ENCODE measurements around the gene GAD1.

GAD1 gene

DNA sequence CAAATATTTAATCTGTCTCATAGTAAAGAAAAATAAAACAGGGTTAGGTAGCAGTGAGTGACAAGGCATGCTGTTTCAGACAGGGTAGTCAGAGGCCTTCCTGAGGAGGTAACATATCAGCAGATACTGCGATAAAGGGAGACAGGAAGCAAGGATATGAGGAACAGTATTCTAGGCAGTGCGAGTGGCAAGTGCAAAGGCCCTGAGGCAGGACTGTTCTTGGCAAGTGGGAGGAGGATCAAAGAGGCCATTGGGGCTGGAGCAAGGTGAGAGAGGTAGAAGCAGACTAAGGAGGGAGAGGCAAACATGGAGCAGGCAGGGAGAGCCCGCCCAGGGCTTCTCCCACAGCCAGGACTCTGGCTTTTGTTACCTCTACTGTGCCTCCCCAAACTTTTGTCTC lies 33.6 kb downstream of the GAD1 start:
- Histone ChIP-seq H3K27me3 (ENCODE audit: control insufficient read depth, insufficient read depth, low read length) (no peaks in the 10 kb centered on the region), H3K4me3 (ENCODE audit: low read depth, low read length) (no peak overlapping the region), H3K27ac (ENCODE audit: low read depth, low read length) (no peak overlapping the region), H3K4me1 (ENCODE audit: control insufficient read depth, insufficient read depth, low read length) (no peaks in the 10 kb centered on the region), H3K9me3 (ENCODE audit: control insufficient read depth, insufficient read depth, low read length) (no peaks in the 10 kb centered on the region), H3K36me3 (ENCODE audit: control insufficient read depth, insufficient read depth, low read length) (no peaks in the 10 kb centered on the region), H3K9ac (ENCODE audit: low read depth, low read length) (no peak overlapping the region)

- H3K9ac ChIP-seq (ENCODE audit: low read depth, low read length): no peak overlapping the region
- no peaks in the 10 kb centered on the region for H3K27me3 ChIP-seq (ENCODE audit: control insufficient read depth, insufficient read depth, low read length)
- H3K4me3 ChIP-seq (ENCODE audit: low read depth, low read length): no peak overlapping the region
- H3K27ac ChIP-seq (ENCODE audit: low read depth, low read length): no peak overlapping the region
- no peaks in the 10 kb centered on the region for H3K36me3 ChIP-seq (ENCODE audit: control insufficient read depth, insufficient read depth, low read length)
- no peaks in the 10 kb centered on the region for H3K4me1 ChIP-seq (ENCODE audit: control insufficient read depth, insufficient read depth, low read length)
- H3K9me3 ChIP-seq (ENCODE audit: control insufficient read depth, insufficient read depth, low read length): no peaks in the 10 kb centered on the region
Observed at GRCh38 chr2:170851635-170852034, 34.9 kb downstream of the GAD1 start.

DNA sequence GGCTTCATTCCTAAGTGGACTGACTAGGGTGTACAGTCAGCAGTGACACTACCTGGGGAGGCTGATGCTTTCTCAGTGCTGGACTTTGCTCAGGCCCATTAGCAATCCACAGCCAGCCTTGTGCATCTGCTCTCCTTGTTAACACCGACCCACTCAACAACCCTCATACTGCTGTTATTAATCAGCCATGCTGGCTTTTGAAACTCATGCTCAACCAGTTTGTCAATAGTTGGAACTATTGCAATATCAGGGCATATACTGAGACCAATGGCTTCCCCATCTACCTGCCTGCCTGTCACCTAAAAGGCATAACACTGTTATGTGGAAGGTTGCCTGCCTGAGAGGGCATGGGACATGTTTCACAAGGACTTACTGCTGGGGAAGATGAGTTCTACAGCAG lies 39.4 kb downstream of the GAD1 start:
- no peaks in the 10 kb centered on the region for H3K36me3 ChIP-seq (ENCODE audit: control insufficient read depth, insufficient read depth, low read length)
- H3K4me3 ChIP-seq (ENCODE audit: low read depth, low read length): no peak overlapping the region
- H3K27me3 ChIP-seq (ENCODE audit: control insufficient read depth, insufficient read depth, low read length): no peaks in the 10 kb centered on the region
- H3K27ac ChIP-seq (ENCODE audit: low read depth, low read length): no peak overlapping the region
- H3K9me3 ChIP-seq (ENCODE audit: control insufficient read depth, insufficient read depth, low read length): no peaks in the 10 kb centered on the region
- H3K4me1 ChIP-seq (ENCODE audit: control insufficient read depth, insufficient read depth, low read length): no peaks in the 10 kb centered on the region
- H3K9ac ChIP-seq (ENCODE audit: low read depth, low read length): no peak overlapping the region

- no peaks in the 10 kb centered on the region for H3K27me3 ChIP-seq (ENCODE audit: control insufficient read depth, insufficient read depth, low read length)
- H3K9ac ChIP-seq (ENCODE audit: low read depth, low read length): no peak overlapping the region
- H3K27ac ChIP-seq (ENCODE audit: low read depth, low read length): no peak overlapping the region
- H3K4me1 ChIP-seq (ENCODE audit: control insufficient read depth, insufficient read depth, low read length): no peaks in the 10 kb centered on the region
- H3K36me3 ChIP-seq (ENCODE audit: control insufficient read depth, insufficient read depth, low read length): no peaks in the 10 kb centered on the region
- H3K4me3 ChIP-seq (ENCODE audit: low read depth, low read length): no peak overlapping the region
- no peaks in the 10 kb centered on the region for H3K9me3 ChIP-seq (ENCODE audit: control insufficient read depth, insufficient read depth, low read length)
Observed at GRCh38 chr2:170862286-170862902, 45.7 kb downstream of the GAD1 start.

DNA sequence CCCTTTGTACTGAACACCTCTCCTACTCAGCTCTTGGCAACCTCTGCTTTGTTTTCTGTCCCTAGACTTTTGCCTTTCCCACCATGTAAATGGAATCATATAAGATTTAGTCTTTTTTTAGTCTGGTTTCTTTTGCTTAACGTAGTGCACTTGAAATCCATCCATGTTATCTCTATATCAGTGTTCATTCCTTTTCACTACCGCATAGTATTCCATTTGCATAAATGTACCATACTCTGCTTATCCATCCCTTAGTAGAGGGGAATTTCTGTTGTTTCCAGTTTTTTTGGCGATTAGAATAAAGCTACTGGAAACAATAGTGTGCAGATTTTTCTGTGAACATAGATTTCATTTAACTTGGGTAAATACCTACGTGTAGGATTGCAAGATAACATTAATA lies 46.4 kb downstream of the GAD1 start:
- no peak overlapping the region for H3K9ac ChIP-seq (ENCODE audit: low read depth, low read length)
- no peaks in the 10 kb centered on the region for H3K36me3 ChIP-seq (ENCODE audit: control insufficient read depth, insufficient read depth, low read length)
- H3K27me3 ChIP-seq (ENCODE audit: control insufficient read depth, insufficient read depth, low read length): no peaks in the 10 kb centered on the region
- H3K9me3 ChIP-seq (ENCODE audit: control insufficient read depth, insufficient read depth, low read length): no peaks in the 10 kb centered on the region
- H3K4me3 ChIP-seq (ENCODE audit: low read depth, low read length): no peak overlapping the region
- no peak overlapping the region for H3K27ac ChIP-seq (ENCODE audit: low read depth, low read length)
- H3K4me1 ChIP-seq (ENCODE audit: control insufficient read depth, insufficient read depth, low read length): no peaks in the 10 kb centered on the region

- Histone ChIP-seq H3K4me3 (ENCODE audit: low read depth, low read length) (no peak overlapping the region), H3K4me1 (ENCODE audit: control insufficient read depth, insufficient read depth, low read length) (peaks cover 5% of the 10 kb centered on the region), H3K9ac (ENCODE audit: low read depth, low read length) (no peak overlapping the region), H3K27ac (ENCODE audit: low read depth, low read length) (no peak overlapping the region), H3K27me3 (ENCODE audit: control insufficient read depth, insufficient read depth, low read length) (no peaks in the 10 kb centered on the region), H3K36me3 (ENCODE audit: control insufficient read depth, insufficient read depth, low read length) (no peaks in the 10 kb centered on the region), H3K9me3 (ENCODE audit: control insufficient read depth, insufficient read depth, low read length) (no peaks in the 10 kb centered on the region)
Observed at GRCh38 chr2:170869036-170869435, 52.3 kb downstream of the GAD1 start.

DNA sequence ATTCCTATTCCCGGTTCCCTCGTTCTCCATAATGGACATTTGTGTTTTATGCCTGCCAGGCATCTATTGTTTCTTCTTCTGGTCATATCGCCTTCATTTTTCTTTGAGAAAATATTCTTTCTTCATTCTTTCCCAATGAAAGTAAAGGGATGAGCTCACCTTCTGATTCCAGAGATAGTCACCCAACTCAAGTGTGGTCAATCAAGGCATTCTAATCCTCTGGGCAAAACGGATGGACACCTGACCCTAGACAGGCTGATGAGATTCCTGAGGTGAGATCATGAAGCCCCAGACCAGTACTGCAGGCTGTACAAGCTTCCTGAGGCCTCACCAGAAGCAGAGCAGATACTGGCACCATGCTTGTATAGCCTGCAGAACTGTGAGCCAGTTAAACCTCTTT lies 52.8 kb downstream of the GAD1 start:
- no peak overlapping the region for H3K9ac ChIP-seq (ENCODE audit: low read depth, low read length)
- no peak overlapping the region for H3K27ac ChIP-seq (ENCODE audit: low read depth, low read length)
- no peaks in the 10 kb centered on the region for H3K36me3 ChIP-seq (ENCODE audit: control insufficient read depth, insufficient read depth, low read length)

DNA sequence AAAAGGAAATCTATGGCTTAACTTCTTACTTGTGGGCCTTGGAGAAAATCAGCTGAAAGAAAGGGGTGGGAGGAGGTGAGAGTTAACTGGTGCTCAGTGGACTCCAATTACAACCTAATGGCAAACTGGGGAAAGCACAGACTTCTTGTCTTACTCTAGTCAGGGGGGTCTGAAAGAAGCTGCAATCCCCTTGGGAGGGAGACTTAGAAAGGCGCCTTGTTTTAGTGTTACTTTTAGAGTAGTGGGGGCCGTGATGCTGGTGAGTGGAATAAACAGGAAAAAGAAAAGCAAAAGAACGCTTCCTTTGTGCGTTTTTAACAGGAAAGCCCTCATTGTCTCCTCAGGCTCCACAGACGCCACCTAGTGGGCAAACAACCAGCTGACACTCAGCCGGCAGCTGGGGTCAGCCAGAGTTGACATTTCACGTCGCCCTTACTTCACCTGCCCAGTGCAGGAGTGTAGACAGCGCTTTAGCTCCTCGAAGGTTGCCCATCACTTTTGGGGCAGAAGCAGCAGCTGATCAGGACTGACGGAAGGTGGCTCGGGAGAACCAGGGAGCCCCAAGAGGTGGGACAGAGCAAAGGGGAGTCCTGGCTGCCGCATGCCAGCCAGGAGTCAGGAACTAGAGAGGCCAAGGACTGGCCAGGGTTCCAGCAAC lies 56.5 kb downstream of the GAD1 start:
- Histone ChIP-seq H3K9ac (ENCODE audit: low read depth, low read length) (peak overlapping the region; percentile 66; the same call in 1 of the 2 replicates), H3K36me3 (ENCODE audit: control insufficient read depth, insufficient read depth, low read length) (no peaks in the 10 kb centered on the region), H3K9me3 (ENCODE audit: control insufficient read depth, insufficient read depth, low read length) (no peaks in the 10 kb centered on the region), H3K4me3 (ENCODE audit: low read depth, low read length) (peak overlapping the region; percentile 33; the same call in 1 of the 2 replicates), H3K27me3 (ENCODE audit: control insufficient read depth, insufficient read depth, low read length) (no peaks in the 10 kb centered on the region), H3K4me1 (ENCODE audit: control insufficient read depth, insufficient read depth, low read length) (peaks cover 5% of the 10 kb centered on the region), H3K27ac (ENCODE audit: low read depth, low read length) (peak overlapping the region; percentile 32)

More for the DNA sequence above, 52.8 kb downstream of the GAD1 start:
- no peaks in the 10 kb centered on the region for H3K27me3 ChIP-seq (ENCODE audit: control insufficient read depth, insufficient read depth, low read length)
- no peak overlapping the region for H3K4me3 ChIP-seq (ENCODE audit: low read depth, low read length)
- H3K9me3 ChIP-seq (ENCODE audit: control insufficient read depth, insufficient read depth, low read length): no peaks in the 10 kb centered on the region
- peaks cover 5% of the 10 kb centered on the region for H3K4me1 ChIP-seq (ENCODE audit: control insufficient read depth, insufficient read depth, low read length)

- no peak overlapping the region for H3K27ac ChIP-seq (ENCODE audit: low read depth, low read length)
- H3K27me3 ChIP-seq (ENCODE audit: control insufficient read depth, insufficient read depth, low read length): no peaks in the 10 kb centered on the region
- H3K4me1 ChIP-seq (ENCODE audit: control insufficient read depth, insufficient read depth, low read length): peaks cover under 1% of the 10 kb centered on the region
- H3K4me3 ChIP-seq (ENCODE audit: low read depth, low read length): no peak overlapping the region
- no peak overlapping the region for H3K9ac ChIP-seq (ENCODE audit: low read depth, low read length)
- no peaks in the 10 kb centered on the region for H3K36me3 ChIP-seq (ENCODE audit: control insufficient read depth, insufficient read depth, low read length)
- H3K9me3 ChIP-seq (ENCODE audit: control insufficient read depth, insufficient read depth, low read length): no peaks in the 10 kb centered on the region
Observed at GRCh38 chr2:170878066-170878465, 61.4 kb downstream of the GAD1 start.

DNA sequence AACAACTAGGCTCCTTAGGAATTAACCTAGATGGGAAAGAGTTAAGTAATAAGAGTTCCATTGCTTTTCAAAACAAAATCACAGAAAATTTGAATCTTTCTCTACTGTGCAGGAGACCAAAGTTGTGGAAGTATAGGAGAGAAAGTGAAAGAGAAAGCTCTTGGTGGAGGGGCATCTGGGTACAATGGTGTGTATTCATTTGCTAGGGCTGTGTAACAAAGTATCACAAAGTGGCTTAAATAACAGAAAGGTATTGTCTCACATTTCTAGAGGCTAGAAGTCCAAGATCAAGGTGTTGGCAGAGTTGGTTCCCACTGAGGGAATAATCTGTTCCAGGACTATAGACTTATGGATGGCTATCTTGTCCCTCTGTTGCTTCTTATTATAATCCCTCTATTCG lies 61.8 kb downstream of the GAD1 start:
- no peak overlapping the region for H3K4me3 ChIP-seq (ENCODE audit: low read depth, low read length)
- no peak overlapping the region for H3K9ac ChIP-seq (ENCODE audit: low read depth, low read length)
- no peaks in the 10 kb centered on the region for H3K9me3 ChIP-seq (ENCODE audit: control insufficient read depth, insufficient read depth, low read length)
- H3K36me3 ChIP-seq (ENCODE audit: control insufficient read depth, insufficient read depth, low read length): no peaks in the 10 kb centered on the region
- H3K27ac ChIP-seq (ENCODE audit: low read depth, low read length): no peak overlapping the region
- no peaks in the 10 kb centered on the region for H3K27me3 ChIP-seq (ENCODE audit: control insufficient read depth, insufficient read depth, low read length)
- H3K4me1 ChIP-seq (ENCODE audit: control insufficient read depth, insufficient read depth, low read length): no peaks in the 10 kb centered on the region

DNA sequence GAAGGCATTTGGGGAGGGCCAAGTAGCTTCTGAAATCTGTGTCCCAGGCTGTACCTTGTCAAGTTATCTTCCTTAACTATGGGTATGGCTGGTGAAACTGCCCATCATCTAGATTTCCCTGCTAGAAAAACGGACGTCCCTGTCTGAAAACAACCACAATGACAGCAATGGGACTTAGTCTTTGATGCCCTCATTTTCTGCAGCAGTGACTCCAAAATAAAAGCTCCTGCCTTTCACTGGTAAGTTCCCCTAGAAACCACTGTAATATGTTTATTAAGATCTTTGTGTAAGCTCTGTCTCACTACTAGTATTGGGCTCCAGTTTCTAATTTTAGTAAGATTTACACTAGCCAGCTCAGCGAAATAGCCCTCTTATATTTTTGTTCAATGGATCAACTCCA lies 65.2 kb downstream of the GAD1 start:
- H3K27ac ChIP-seq (ENCODE audit: low read depth, low read length): no peak overlapping the region
- no peaks in the 10 kb centered on the region for H3K9me3 ChIP-seq (ENCODE audit: control insufficient read depth, insufficient read depth, low read length)
- no peaks in the 10 kb centered on the region for H3K27me3 ChIP-seq (ENCODE audit: control insufficient read depth, insufficient read depth, low read length)
- H3K4me3 ChIP-seq (ENCODE audit: low read depth, low read length): no peak overlapping the region
- H3K36me3 ChIP-seq (ENCODE audit: control insufficient read depth, insufficient read depth, low read length): no peaks in the 10 kb centered on the region
- H3K4me1 ChIP-seq (ENCODE audit: control insufficient read depth, insufficient read depth, low read length): no peaks in the 10 kb centered on the region
- no peak overlapping the region for H3K9ac ChIP-seq (ENCODE audit: low read depth, low read length)

Data from HUES48 (cell line).